KG1 (cell line): ENCODE measurements around the gene POLR2L.

Source experiments
- DNase-seq: peaks from one replicate; lab custom pipeline; 2025; lab: John Stamatoyannopoulos, UW

The POLR2L gene

GRCh38 chr11:794013-794765 is 48.1 kb downstream of the POLR2L start:
- no peak for DNase-seq

GRCh38 chr11:793556-793955 is 48.8 kb downstream of the POLR2L start:
- no peak for DNase-seq

GRCh38 chr11:792873-793272 is 49.5 kb downstream of the POLR2L start:
- no peak for DNase-seq

- no peak for DNase-seq
Observed at GRCh38 chr11:792535-792821, 49.9 kb downstream of the POLR2L start.

GRCh38 chr11:791658-792534 is 50.4 kb downstream of the POLR2L start:
- DNase-seq: no peak

- DNase-seq: no peak
Observed at GRCh38 chr11:790721-791564, 51.4 kb downstream of the POLR2L start.

GRCh38 chr11:789943-790342 is 52.4 kb downstream of the POLR2L start, which contains the start of gene CEND1:
TSS of gene CEND1 (minus strand) at chr11:790090. CDS start at chr11:788576, 1,514 bp downstream.
- no peak for DNase-seq
